Activated CD4-positive, CD25-positive, alpha-beta regulatory T cell (primary cell): Measurements from ENCODE around the gene MED13.
"Not testable (repeated sequence)": the region's sequence is repeated elsewhere in the genome, so short reads cannot be mapped to it uniquely, and the experiment has no call there.

Experiments
- DNase-seq, 4 experiments: peaks; one replicate each; lab custom pipeline; 2025; lab: John Stamatoyannopoulos, UW

Gene MED13

GRCh38 chr17:61986898-61987297, 78.2 kb downstream of the MED13 start:
- no peak for DNase-seq

- no peak for DNase-seq
These were observed 80.3 kb downstream of the MED13 start for GRCh38 chr17:61984821-61985220.

- DNase-seq = no peak
These were observed 83.8 kb downstream of the MED13 start for GRCh38 chr17:61981323-61981722.

GRCh38 chr17:61980535-61980934, 84.5 kb downstream of the MED13 start:
- no peak for DNase-seq

GRCh38 chr17:61974115-61974514, 91.0 kb downstream of the MED13 start:
- DNase-seq = no peak

- no peak for DNase-seq
These were observed 92.8 kb downstream of the MED13 start for GRCh38 chr17:61972311-61972710.

GRCh38 chr17:61970030-61970429, 95.0 kb downstream of the MED13 start:
- no peak for DNase-seq

GRCh38 chr17:61968757-61969156, 96.3 kb downstream of the MED13 start:
- no peak for DNase-seq

GRCh38 chr17:61967729-61968128, 97.3 kb downstream of the MED13 start:
- DNase-seq = no peak

- no peak for DNase-seq
These were observed 98.9 kb downstream of the MED13 start for GRCh38 chr17:61966191-61966590.

GRCh38 chr17:61955619-61956018, 109.5 kb downstream of the MED13 start:
- no peak for DNase-seq

- DNase-seq = no peak
These were observed 117.6 kb downstream of the MED13 start for GRCh38 chr17:61947367-61948078.

- DNase-seq = no peak
These were observed 118.7 kb downstream of the MED13 start for GRCh38 chr17:61946359-61946758.

- DNase-seq = no peak
These were observed 122.0 kb downstream of the MED13 start for GRCh38 chr17:61943117-61943516.

GRCh38 chr17:61942085-61942484, 123.0 kb downstream of the MED13 start:
- no peak for DNase-seq

- DNase-seq = no peak
These were observed 137.0 kb downstream of the MED13 start for GRCh38 chr17:61928101-61928436.

- peak; percentile 86 to 91 (median 88) for DNase-seq
These were observed 137.6 kb downstream of the MED13 start, which contains the start of gene INTS2 for GRCh38 chr17:61927208-61928100. Gene INTS2, minus strand, starts transcription at chr17:61927982. Its CDS starts 1,338 bp downstream, at chr17:61926644.

- no peak for DNase-seq
These were observed 138.3 kb downstream of the MED13 start for GRCh38 chr17:61926826-61927207.

GRCh38 chr17:61915162-61915561, 149.9 kb downstream of the MED13 start:
- not testable (repeated sequence) for DNase-seq

- no peak for DNase-seq
These were observed 156.6 kb downstream of the MED13 start for GRCh38 chr17:61908292-61909037.

GRCh38 chr17:61907361-61907760, 157.7 kb downstream of the MED13 start:
- no peak for DNase-seq

GRCh38 chr17:61904094-61904710, 160.9 kb downstream of the MED13 start:
- peak in 2 of 4 experiments; percentile 4 to 6 for DNase-seq
